HCT116 (cell line): ENCODE results near the gene ACTN1.

Source experiments
- CEBPB ChIP-seq: IDR thresholded peaks from 2 replicates; pipeline ENCODE4 v1.6.1; 2012; ENCODE audit warnings: low read depth
- CTCF ChIP-seq, 3 experiments: fragments of 200-600 bp in 1 of 3; sonication (generic) in 1 of 3; IDR thresholded peaks in 2 of 3; conservative IDR thresholded peaks in 1 of 3; 2 replicates each; pipeline ENCODE4 v1.5.1; 2012 to 2017; ENCODE audit warnings: low read depth in 2 of 3, low read length in 2 of 3, antibody characterized with exemption in 1 of 3, borderline replicate concordance in 1 of 3, control low read depth in 1 of 3, mild to moderate bottlenecking in 1 of 3, mixed read lengths in 1 of 3, mixed run types in 1 of 3, moderate library complexity in 1 of 3; ENCODE audit not compliant: insufficient read depth in 1 of 3
- EZH2 ChIP-seq: fragments of 200-600 bp; sonication (generic); IDR thresholded peaks from 2 replicates; pipeline ENCODE4 v1.6.1; 2017; ENCODE audit warnings: antibody characterized with exemption, mixed run types
- FOSL1 ChIP-seq: IDR thresholded peaks from 2 replicates; pipeline ENCODE4 v1.6.1; 2012; ENCODE audit warnings: low read depth
- POLR2A ChIP-seq: IDR thresholded peaks from 2 replicates; pipeline ENCODE4 v1.7.0; 2011; ENCODE audit warnings: borderline replicate concordance; ENCODE audit not compliant: insufficient read depth, insufficient read length; ENCODE audit errors: extremely low read depth
- POLR2AphosphoS5 ChIP-seq: IDR thresholded peaks from 2 replicates; pipeline ENCODE4 v1.6.1; 2011; ENCODE audit warnings: mild to moderate bottlenecking, low read depth, low read length, moderate library complexity
- RAD21 ChIP-seq: IDR thresholded peaks from 2 replicates; pipeline ENCODE4 v1.6.1; 2012; ENCODE audit warnings: low read depth, mild to moderate bottlenecking
- ZFX ChIP-seq: fragments of 450-650 bp; IDR thresholded peaks from 2 replicates; pipeline ENCODE4 v1.6.1; 2017
- ZNF274 ChIP-seq: fragments of 200-500 bp; sonication (Bioruptor generic); IDR thresholded peaks from 2 replicates; pipeline ENCODE4 v1.6.1; 2014; ENCODE audit warnings: mild to moderate bottlenecking, low read depth, low read length, inconsistent platforms

- TF ChIP-seq CTCF (IDR thresholded peaks at IDR 0.05 in 2 of 3, conservative IDR thresholded peaks at IDR 0.05 in 1 of 3; ENCODE audit: borderline replicate concordance in 1 of 3, insufficient read depth in 1 of 3, low read depth in 2 of 3, low read length in 2 of 3) (no peak), ZNF274 (no peak), EZH2 (no peak), POLR2A (no peak), RAD21 (no peak), POLR2AphosphoS5 (no peak), CEBPB (no peak), FOSL1 (no peak), ZFX (no peak)
These were observed 1.9 kb downstream of the ACTN1 start for GRCh38 chr14:68977180-68977717.
